ENCODE measurements around the gene RAI14.
"Not testable (repeated sequence)": the region's sequence is repeated elsewhere in the genome, so short reads cannot be mapped to it uniquely, and the experiment has no call there.

The RAI14 gene

GRCh38 chr5:34820593-34820992, 164.5 kb downstream of the RAI14 start:
- DNase-seq (ENCODE audit: low spot score) = no peak

- no peak for DNase-seq (ENCODE audit: low spot score)
Measured at GRCh38 chr5:34822956-34823715, 167.0 kb downstream of the RAI14 start.

- DNase-seq (ENCODE audit: low spot score) = no peak
Measured at GRCh38 chr5:34826347-34826746, 170.2 kb downstream of the RAI14 start.

GRCh38 chr5:34827588-34828506, 171.7 kb downstream of the RAI14 start:
- DNase-seq (ENCODE audit: low spot score) = no peak

- not testable (repeated sequence) for DNase-seq (ENCODE audit: low spot score)
Measured at GRCh38 chr5:34830827-34831226, 174.7 kb downstream of the RAI14 start.

- no peak for DNase-seq (ENCODE audit: low spot score)
Measured at GRCh38 chr5:34831303-34831702, 175.2 kb downstream of the RAI14 start.

- no peak for DNase-seq (ENCODE audit: low spot score)
Measured at GRCh38 chr5:34832568-34832967, 176.4 kb downstream of the RAI14 start.

- DNase-seq (ENCODE audit: low spot score) = no peak
Measured at GRCh38 chr5:34833090-34833489, 177.0 kb downstream of the RAI14 start.

- no peak for DNase-seq (ENCODE audit: low spot score)
Measured at GRCh38 chr5:34833976-34834793, 178.1 kb downstream of the RAI14 start.

GRCh38 chr5:34834794-34835089, 178.6 kb downstream of the RAI14 start:
- no peak for DNase-seq (ENCODE audit: low spot score)

- DNase-seq (ENCODE audit: low spot score) = no peak
Measured at GRCh38 chr5:34835664-34836063, 179.5 kb downstream of the RAI14 start.

- peak; percentile 94 for DNase-seq (ENCODE audit: low spot score)
Measured at GRCh38 chr5:34838785-34839714, 182.9 kb downstream of the RAI14 start, which contains the start of gene TTC23L. Gene TTC23L (plus strand): TSS chr5:34839164. CDS start chr5:34840672, 1,508 bp downstream.

- DNase-seq (ENCODE audit: low spot score) = no peak
Measured at GRCh38 chr5:34841816-34842215, 185.7 kb downstream of the RAI14 start.

GRCh38 chr5:34842554-34842953, 186.4 kb downstream of the RAI14 start:
- DNase-seq (ENCODE audit: low spot score) = no peak

GRCh38 chr5:34843497-34843896, 187.4 kb downstream of the RAI14 start:
- peak; percentile 23 for DNase-seq (ENCODE audit: low spot score)

- DNase-seq (ENCODE audit: low spot score) = no peak
Measured at GRCh38 chr5:34844106-34844505, 188.0 kb downstream of the RAI14 start.

- no peak for DNase-seq (ENCODE audit: low spot score)
Measured at GRCh38 chr5:34844999-34845398, 188.9 kb downstream of the RAI14 start.

GRCh38 chr5:34847056-34847455, 190.9 kb downstream of the RAI14 start:
- no peak for DNase-seq (ENCODE audit: low spot score)

- no peak for DNase-seq (ENCODE audit: low spot score)
Measured at GRCh38 chr5:34847552-34847951, 191.4 kb downstream of the RAI14 start.

GRCh38 chr5:34848230-34848629, 192.1 kb downstream of the RAI14 start:
- DNase-seq (ENCODE audit: low spot score) = no peak

- DNase-seq (ENCODE audit: low spot score) = no peak
Measured at GRCh38 chr5:34849253-34849652, 193.1 kb downstream of the RAI14 start.
